Activated T-cell treated with anti-CD3 and anti-CD28 coated beads for 24 hours (primary cell): ENCODE data around the gene SLC5A5.
"Not testable (repeated sequence)": the region's sequence is repeated elsewhere in the genome, so short reads cannot be mapped to it uniquely, and the experiment has no call there.

Experiments used
- DNase-seq: peaks from one replicate; pipeline ENCODE4 v3.0.0-alpha.2; 2020; ENCODE audit warnings: low read depth

SLC5A5 gene

DNA sequence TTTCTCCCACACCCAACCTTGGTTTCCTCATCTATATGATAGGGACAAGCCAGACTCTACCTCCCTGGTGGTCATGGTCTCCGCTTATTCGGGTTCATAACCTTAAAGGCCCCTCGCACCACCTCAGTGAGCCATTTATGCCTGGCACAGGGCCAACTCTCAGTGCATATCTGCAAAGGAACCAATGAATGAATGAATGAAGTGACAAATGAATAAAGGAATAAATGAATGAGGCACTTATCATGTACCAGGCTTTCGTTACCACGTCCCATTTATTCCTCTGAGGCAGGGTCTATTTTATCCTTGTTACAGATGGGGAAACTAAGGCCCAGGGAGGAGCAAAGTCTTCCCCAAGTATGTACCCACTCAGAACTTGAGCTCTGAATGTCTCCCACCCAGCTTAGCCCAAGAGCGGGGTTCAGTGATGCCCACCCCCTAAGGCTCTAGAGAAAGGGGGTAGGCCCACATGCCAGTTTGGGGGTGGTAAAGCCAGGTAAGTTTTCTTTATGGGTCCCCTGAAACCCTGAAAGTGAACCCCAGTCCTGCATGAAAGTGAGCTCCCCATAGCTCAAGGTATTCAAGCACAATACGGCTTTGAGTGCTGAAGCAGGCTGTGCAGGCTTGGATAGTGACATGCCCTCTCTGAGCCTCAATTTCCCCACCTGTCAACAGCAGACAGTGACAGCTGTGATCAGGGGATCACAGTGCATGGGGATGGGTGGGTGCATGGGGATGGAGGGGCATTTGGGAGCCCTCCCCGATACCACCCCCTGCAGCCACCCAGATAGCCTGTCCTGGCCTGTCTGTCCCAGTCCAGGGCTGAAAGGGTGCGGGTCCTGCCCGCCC, 490 bp upstream of the SLC5A5 start:
- DNase-seq = no peak

DNA sequence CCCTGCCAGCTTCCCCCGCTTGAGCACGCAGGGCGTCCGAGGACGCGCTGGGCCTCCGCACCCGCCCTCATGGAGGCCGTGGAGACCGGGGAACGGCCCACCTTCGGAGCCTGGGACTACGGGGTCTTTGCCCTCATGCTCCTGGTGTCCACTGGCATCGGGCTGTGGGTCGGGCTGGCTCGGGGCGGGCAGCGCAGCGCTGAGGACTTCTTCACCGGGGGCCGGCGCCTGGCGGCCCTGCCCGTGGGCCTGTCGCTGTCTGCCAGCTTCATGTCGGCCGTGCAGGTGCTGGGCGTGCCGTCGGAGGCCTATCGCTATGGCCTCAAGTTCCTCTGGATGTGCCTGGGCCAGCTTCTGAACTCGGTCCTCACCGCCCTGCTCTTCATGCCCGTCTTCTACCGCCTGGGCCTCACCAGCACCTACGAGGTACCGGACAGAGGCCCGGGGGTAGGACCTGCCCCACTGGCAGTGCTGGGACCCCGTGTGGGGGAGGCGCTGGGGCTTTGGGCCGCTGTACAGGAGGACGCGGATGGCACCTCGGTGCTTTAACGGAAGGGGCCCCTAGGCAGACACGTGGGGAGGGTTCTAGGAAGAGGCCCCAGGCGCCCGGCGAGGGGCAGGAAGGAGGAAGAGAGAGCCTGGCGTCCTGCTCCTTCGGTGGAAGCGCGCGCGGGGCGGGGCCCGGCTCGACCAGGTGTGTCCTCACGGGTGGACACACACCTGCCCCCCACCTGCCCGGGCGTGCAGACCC, 681 bp downstream of the SLC5A5 start:
- no peak for DNase-seq

DNA sequence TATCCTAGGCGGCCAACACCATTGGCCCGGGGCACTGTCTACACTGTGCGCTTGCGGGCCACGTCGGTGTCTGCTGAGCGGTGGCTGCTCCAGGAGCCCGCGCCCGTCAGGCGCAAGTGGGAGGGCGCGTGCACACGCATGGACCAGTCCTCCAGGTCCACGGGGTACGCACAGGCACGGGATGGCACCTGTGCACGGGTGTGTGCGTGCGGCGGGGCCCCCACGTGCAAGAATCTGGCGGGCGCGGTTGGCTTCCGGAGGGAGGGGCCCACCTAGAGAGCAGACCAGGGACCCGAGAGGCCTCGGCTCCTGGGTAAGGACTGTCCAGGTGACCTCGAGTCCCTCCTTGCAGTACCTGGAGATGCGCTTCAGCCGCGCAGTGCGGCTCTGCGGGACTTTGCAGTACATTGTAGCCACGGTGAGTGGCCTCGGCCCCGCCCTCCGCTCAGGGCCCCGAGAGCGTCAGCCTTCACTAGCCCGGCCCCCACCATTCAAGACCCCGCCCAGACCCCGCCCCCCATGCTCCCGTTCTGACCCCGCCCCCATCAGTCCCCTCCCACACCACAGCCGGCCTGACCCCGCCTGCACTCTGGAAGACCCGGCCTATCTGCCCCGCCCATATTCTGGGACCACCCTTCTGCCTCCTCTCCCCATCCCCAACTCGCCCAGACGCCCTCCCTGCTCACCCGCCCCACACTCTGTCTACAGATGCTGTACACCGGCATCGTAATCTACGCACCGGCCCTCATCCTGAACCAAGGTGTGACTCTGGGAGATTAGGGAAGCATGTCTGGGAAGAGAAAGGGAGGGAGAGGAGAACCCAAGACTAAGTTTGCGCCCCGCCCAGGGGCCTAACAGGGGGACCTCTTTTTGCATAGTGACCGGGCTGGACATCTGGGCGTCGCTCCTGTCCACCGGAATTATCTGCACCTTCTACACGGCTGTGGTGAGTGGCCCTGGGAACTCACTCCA, 2.3 kb downstream of the SLC5A5 start:
- DNase-seq = peak; percentile 55

DNA sequence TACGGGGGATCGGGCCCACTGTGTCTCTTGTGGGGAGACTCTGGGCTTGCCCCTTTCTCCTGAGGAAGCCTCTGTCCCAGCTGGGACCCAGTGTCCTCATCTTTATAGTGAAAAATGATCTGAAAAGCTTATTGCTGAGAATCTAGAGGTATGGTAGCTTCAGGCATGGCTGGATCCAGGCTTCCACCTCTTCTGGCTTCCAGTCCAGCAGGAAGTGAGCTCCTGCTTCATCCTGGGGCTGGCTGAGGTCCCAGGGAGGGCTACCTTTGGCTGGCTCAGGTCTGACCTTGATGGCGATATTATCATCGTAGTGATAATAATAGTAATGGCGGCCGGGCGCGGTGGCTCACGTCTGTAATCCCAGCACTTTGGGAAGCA, 3.0 kb downstream of the SLC5A5 start:
- DNase-seq = no peak

DNA sequence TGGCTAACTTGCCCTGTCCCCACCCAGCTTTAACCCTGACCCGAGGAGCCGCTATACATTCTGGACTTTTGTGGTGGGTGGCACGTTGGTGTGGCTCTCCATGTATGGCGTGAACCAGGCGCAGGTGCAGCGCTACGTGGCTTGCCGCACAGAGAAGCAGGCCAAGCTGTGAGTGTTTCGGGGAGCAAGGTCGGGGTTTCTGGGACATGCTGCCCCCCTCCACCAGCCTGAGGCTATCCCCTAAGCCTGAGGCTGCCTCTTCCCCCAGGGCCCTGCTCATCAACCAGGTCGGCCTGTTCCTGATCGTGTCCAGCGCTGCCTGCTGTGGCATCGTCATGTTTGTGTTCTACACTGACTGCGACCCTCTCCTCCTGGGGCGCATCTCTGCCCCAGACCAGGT, 6.0 kb downstream of the SLC5A5 start:
- DNase-seq = no peak

GRCh38 chr19:17879466-17879865, 7.7 kb downstream of the SLC5A5 start:
- no peak for DNase-seq

- no peak for DNase-seq
These were observed 10.0 kb downstream of the SLC5A5 start for GRCh38 chr19:17881701-17882100.

DNA sequence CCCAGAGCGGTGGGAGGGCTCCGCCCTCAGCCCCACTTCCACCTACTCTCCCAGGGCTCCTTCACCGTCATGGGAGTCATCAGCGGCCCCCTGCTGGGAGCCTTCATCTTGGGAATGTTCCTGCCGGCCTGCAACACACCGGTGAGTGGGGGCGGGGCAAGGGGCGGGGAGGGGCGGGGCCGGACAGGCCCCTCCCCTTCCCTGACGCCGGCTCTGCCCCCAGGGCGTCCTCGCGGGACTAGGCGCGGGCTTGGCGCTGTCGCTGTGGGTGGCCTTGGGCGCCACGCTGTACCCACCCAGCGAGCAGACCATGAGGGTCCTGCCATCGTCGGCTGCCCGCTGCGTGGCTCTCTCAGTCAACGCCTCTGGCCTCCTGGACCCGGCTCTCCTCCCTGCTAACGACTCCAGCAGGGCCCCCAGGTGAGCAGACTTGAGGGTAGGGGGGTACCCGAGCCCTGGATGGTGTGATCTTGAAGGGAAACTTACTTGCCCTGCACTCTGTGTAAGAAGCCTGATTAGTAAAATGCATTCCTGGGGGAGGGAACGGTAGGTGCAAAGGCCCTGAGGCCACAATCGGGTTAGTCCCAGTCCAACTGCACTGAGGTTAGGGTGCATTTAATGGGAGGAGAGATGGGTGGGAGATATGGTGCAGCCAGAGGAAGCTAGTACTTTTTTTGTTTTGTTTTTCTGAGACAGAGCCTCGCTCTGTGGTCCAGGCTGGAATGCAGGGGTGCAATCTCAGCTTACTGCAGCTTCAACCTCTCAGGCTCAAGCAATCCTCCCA, 12.1 kb downstream of the SLC5A5 start:
- no peak for DNase-seq

GRCh38 chr19:17886515-17886914, 14.8 kb downstream of the SLC5A5 start:
- DNase-seq = no peak

DNA sequence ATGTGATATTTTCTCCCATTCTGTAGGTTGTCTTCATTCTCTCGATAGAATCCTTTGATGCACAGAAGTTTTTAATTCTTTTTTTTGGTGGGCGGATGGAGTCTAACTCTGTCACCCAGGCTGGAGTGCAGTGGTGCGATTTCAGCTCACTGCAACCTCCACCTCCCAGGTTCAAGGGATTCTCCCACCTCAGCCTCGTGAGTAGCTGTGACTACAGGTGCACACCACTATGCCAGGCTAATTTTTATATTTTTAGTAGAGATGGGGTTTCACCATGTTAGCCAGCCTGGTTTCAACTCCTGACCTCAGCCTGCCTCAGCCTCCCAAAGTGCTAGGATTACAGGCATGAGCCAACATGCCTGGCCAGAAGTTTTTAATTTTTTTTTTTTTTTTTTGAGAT, 15.5 kb downstream of the SLC5A5 start:
- DNase-seq = not testable (repeated sequence)

DNA sequence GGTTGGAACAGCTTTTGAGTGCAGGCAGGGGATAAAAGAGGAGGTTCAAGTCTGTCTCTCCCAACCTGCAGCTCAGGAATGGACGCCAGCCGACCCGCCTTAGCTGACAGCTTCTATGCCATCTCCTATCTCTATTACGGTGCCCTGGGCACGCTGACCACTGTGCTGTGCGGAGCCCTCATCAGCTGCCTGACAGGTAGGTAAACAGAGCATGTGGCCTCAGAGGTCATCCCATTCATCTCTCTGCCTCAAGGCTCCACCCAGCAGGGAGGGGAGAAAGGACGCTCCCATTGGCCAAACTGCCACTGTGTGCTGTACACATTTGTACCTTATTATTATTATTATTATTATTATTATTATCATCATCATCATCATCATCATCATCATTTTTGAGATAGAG, 16.5 kb downstream of the SLC5A5 start:
- no peak for DNase-seq

DNA sequence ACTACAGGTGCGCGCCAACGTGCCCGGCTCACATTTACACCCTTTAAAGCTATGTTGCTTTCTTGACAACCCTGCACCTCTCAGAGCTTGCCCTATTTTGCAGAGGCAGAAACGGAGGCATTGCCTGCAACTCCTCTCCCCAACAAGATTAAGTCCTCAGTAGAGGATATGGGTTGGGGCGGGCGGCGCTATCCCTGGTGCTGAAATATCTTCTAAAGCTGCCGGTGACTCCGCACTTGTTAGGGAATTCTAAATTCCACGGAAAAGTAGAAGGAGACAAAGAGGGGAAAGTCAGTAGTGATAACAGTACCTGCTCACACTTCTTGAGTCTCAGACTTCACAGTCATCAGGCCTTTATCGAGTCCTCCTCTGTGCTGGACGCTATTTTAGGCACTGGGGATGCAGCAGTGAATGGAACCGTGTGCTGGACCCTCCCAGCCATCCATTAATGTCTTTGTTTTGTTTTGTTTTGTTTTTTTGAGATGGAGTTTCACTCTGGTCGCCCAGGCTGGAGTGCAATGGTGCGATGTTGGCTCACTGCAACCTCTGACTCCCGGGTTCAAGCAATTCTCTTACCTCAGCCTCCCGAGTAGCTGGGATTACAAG, 18.0 kb downstream of the SLC5A5 start:
- no peak for DNase-seq

GRCh38 chr19:17893766-17894165, 22.0 kb downstream of the SLC5A5 start:
- DNase-seq = no peak

DNA sequence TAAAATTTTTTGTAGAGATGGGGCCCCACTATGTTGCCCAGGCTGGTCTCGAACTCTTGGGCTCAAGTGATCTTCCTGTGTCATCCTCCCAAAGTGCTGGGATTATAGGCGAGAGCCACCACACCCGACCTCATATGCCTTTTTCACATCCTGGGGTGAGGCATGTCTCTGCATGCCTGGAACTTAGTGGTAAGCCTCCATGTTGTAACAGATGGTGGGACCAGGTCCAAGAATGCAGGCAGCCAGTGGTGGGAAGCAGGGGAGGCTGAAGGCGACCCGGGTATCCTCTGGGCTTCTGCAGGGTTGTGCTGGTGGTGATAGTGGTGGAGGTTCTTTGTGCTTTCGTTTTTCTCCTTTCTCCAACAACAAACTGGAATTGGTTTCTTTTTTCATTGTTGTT, 31.0 kb downstream of the SLC5A5 start:
- DNase-seq = no peak

DNA sequence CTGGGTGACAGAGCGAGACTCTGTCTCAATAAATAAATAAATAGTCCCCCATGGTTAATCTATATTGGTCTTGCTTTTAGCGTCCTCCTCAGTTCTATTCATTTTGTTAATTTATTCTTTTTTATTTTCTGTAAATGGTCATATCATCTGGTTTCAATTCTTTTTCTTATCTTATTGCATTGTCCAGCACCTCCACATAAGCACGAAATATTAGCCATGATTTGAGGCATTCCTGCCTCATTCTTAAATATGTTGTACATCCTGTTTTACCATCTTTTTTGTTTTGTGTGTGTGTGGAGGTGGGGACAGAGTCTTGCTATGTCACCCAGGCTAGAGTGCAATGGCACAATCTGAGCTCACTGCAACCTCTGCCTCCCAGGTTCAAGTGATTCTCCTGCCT, 36.5 kb downstream of the SLC5A5 start:
- no peak for DNase-seq

DNA sequence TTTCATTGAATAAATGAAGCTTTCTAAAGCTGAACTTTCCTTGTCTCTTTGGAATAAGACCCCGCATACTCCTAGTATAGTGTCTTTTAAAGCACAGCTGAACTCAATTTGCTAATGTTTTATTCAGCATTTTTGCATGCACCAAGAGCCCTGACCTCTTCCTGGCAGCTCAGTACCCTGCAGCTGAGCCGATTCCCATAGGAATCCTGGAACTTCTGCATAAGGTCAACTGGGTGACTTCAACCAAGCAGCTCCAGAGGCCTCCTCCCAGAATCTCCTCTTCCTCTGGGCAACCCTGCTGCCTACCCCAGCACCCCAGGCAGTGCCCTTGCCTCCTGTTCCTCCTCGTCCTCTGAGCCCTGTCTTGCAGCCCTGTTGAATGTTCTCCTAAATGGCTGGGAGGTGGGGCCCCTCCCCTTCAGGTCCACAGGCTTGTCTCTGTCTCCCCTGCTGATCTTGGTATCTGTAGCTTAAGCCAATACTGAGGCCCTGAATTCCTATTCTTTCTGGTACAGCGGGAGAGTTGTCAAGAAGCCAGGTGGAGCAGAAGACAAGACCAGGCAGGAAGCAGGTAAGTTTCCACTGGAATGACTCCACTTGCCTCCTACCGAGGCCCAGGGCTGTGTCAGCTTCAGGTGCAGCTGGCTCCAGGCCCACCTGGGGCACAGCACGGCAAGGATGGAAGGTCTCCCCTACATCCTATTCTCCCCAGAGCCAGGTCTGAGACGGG, 37.4 kb downstream of the SLC5A5 start:
- no peak for DNase-seq

GRCh38 chr19:17910791-17911360, 39.1 kb downstream of the SLC5A5 start:
- no peak for DNase-seq

DNA sequence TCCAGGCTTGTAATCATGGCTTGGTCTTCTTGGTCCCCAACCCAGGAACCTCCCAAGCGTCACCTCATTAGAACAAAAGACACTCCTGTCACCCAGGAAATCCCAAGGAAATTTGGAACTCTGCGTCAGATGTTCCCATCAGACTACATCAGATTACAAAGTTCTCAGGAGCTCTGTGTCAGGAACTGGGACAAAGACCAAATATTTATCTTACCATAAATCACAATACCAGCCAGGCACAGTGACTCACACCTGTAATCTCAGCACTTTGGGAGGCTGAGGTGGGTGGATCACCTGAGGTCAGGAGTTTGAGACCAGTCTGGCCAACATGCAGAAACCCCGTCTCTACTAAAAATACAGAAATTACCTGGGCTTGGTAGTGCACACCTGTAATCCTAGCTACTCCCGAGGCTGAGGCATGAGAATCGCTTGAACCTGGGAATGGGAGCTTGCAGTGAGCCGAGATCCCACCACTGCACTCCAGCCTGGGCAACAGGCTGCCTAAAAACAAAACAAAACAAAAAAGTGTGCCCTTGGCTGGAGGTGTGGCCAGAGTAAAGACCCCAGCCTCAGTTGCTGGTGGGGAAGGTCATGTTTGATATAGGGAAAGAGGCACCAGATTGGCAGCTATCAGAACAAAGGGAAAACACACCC, 44.3 kb downstream of the SLC5A5 start:
- no peak for DNase-seq

- DNase-seq = not testable (repeated sequence)
These were observed 46.4 kb downstream of the SLC5A5 start for GRCh38 chr19:17918151-17918550.
